GM11168 (cell line): ENCODE data around the gene AK8.

Experiments
- in situ Hi-C: fragments of 300-500 bp; cut with MboI; formaldehyde crosslinking; loops from one replicate; pipeline ENCODE4 v1.12.0; 2022; ENCODE audit warnings: low sequenced_read_pairs; ENCODE audit not compliant: unreplicated experiment

Gene AK8

DNA sequence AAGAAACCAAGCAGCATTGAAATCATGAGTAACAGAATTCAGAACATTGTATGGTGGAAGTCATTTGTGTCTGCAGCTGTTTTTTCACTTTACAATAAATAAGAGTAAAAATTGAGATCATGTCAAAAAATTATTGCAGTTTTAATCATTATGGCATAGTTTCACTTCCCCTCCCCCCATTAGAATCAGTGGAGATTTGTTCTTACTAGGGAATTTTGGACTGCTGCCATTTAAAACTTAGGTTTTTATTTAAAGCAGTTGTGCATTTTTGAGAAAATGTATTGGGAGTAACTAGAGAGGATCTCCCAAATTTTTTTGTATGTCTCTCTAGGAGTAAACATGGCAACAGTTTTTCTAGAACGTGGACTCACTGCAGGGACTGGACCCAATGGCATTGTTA lies 187.4 kb downstream of the AK8 start:
- in situ Hi-C loops, result no loop called here

DNA sequence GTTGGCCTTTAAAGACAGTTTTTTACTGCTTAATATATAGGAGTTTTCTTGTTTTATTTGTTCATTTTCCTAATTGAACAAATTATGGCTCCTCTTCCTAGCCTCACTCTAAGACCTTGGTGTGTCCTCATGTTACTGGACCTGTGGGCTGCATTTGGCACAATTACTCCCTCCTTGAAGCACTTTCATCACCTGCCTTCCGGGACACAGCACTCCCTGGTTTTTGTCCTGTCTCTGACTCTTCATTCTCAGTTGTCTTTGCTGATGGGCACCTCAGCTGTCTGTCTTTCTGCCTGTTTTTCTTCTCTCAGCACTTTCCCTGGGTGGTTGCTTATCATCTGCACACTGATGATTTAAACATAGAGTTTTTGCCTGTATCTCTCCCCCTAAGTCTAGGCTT lies 194.2 kb downstream of the AK8 start:
- in situ Hi-C loops, result no loop called here

GRCh38 chr9:132681561-132681960 lies 196.5 kb downstream of the AK8 start:
- in situ Hi-C loops, result no loop called here

GRCh38 chr9:132679946-132680625 lies 198.0 kb downstream of the AK8 start:
- in situ Hi-C loops, result no loop called here

DNA sequence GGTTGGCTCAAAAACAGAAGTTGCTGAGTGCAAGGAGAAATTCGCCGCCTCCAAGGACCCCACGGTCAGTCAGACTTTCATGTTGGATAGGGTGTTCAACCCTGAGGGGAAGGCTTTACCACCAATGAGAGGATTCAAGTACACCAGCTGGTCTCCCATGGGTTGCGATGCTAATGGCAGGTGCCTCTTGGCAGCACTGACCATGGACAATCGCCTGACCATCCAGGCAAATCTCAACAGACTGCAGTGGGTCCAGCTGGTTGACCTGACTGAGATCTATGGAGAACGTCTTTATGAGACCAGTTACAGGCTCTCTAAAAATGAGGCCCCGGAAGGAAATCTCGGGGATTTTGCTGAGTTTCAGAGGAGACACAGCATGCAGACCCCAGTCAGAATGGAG lies 200.1 kb downstream of the AK8 start:
- in situ Hi-C loops, result no loop called here
